Activated CD4-positive, alpha-beta memory T cell treated with anti-CD3 and anti-CD28 coated beads, Interleukin-2, amount 10 ng/mL, durations not matched to agents 7 days and 5 days (primary cell): ENCODE data around the gene STMN1. TPM values are rescaled to one million over a fixed set of nuclear protein-coding genes. Genes with fewer than 3 reads are reported as not detected.

Experiments
- CTCF ChIA-PET: fragments of 350-600 bp; sonication (Branson Sonifier 250); formaldehyde crosslinking; loops from one replicate; lab custom pipeline; 2021; ENCODE audit warnings: antibody characterized with exemption, inconsistent platforms; lab: Charles Lee
- POLR2A ChIA-PET: fragments of 350-600 bp; sonication (Branson Sonifier 250); formaldehyde crosslinking; loops from one replicate; lab custom pipeline; 2021; ENCODE audit warnings: antibody characterized with exemption; lab: Charles Lee
- DNase-seq: peaks from one replicate; pipeline ENCODE4 v3.0.0-alpha.2; 2020
- H3K27ac Mint-ChIP-seq: one replicate; pipeline ENCODE4 v1.8.0; 2021; ENCODE audit warnings: mild to moderate bottlenecking, mixed read lengths
- H3K27me3 Mint-ChIP-seq: one replicate; pipeline ENCODE4 v1.8.0; 2021; ENCODE audit warnings: mixed read lengths
- H3K36me3 Mint-ChIP-seq: one replicate; pipeline ENCODE4 v1.8.0; 2021; ENCODE audit warnings: low read depth, mixed read lengths
- H3K4me1 Mint-ChIP-seq: one replicate; pipeline ENCODE4 v1.8.0; 2021; ENCODE audit warnings: mixed read lengths
- H3K4me3 Mint-ChIP-seq: one replicate; pipeline ENCODE4 v1.8.0; 2021; ENCODE audit warnings: mild to moderate bottlenecking, mixed read lengths
- H3K9me3 Mint-ChIP-seq: one replicate; pipeline ENCODE4 v1.8.0; 2021; ENCODE audit warnings: mixed read lengths
- total RNA-seq, 2 experiments: library from RNA; stranded (reverse); gene quantifications; one replicate each; pipeline ENCODE4 v1.2.3, GENCODE V29; 2021

Gene STMN1
- total RNA-seq, 2 experiments from 2014 or later = 610 to 616 TPM

- Mint-ChIP-seq H3K27ac (no peak overlapping the region), H3K4me1 (no peaks in the 10 kb centered on the region), H3K27me3 (no peaks in the 10 kb centered on the region), H3K9me3 (no peaks in the 10 kb centered on the region), H3K36me3 (peaks cover 10% of the 10 kb centered on the region), H3K4me3 (no peak overlapping the region)
- DNase-seq = no peak
- CTCF ChIA-PET = interaction anchor here (1.0 kb wide), 1 partner anchor 15 kb away, joined by 3 read pairs; no protein-coding TSS in a partner anchor
- POLR2A ChIA-PET = interaction anchor here (0.8 to 2.4 kb wide), 3 partner anchors 9 to 108 kb away, joined by 3 to 7 read pairs (median 5); no protein-coding TSS in a partner anchor
Measured at GRCh38 chr1:25888426-25888987, 17.7 kb downstream of the STMN1 start.

- CTCF ChIA-PET = no interaction called here
- POLR2A ChIA-PET = interaction anchor here (1.7 kb wide), 1 partner anchor 11 kb away, joined by 6 read pairs; no protein-coding TSS in a partner anchor
- peaks cover 10% of the 10 kb centered on the region for H3K36me3 Mint-ChIP-seq
- no peak overlapping the region for H3K4me3 Mint-ChIP-seq
- no peaks in the 10 kb centered on the region for H3K27me3 Mint-ChIP-seq
- no peak overlapping the region for H3K27ac Mint-ChIP-seq
- H3K4me1 Mint-ChIP-seq = no peaks in the 10 kb centered on the region
- H3K9me3 Mint-ChIP-seq = no peaks in the 10 kb centered on the region
- DNase-seq = no peak
Measured at GRCh38 chr1:25885602-25886001, 20.6 kb downstream of the STMN1 start.

- Mint-ChIP-seq H3K4me3 (no peak overlapping the region), H3K9me3 (no peaks in the 10 kb centered on the region), H3K36me3 (no peaks in the 10 kb centered on the region), H3K27me3 (peaks cover 17% of the 10 kb centered on the region), H3K27ac (no peak overlapping the region), H3K4me1 (no peaks in the 10 kb centered on the region)
- CTCF ChIA-PET = no interaction called here
- POLR2A ChIA-PET = no interaction called here
- DNase-seq = no peak
Measured at GRCh38 chr1:25881266-25881665, 25.0 kb downstream of the STMN1 start.

- no peaks in the 10 kb centered on the region for H3K9me3 Mint-ChIP-seq
- ChIA-PET POLR2A (interaction anchor here (1.1 kb wide), 1 partner anchor 25 kb away, joined by 3 read pairs; no protein-coding TSS in a partner anchor), CTCF (no interaction called here)
- no peak overlapping the region for H3K27ac Mint-ChIP-seq
- H3K27me3 Mint-ChIP-seq = peaks cover 21% of the 10 kb centered on the region
- H3K4me1 Mint-ChIP-seq = peaks cover 2% of the 10 kb centered on the region
- no peaks in the 10 kb centered on the region for H3K36me3 Mint-ChIP-seq
- no peak overlapping the region for H3K4me3 Mint-ChIP-seq
- DNase-seq = no peak
Measured at GRCh38 chr1:25880518-25880917, 25.7 kb downstream of the STMN1 start.

- ChIA-PET POLR2A (interaction anchor here (0.9 to 1.3 kb wide), 3 partner anchors 9 to 25 kb away, joined by 3 to 5 read pairs (median 4); no protein-coding TSS in a partner anchor), CTCF (interaction anchor here (0.7 kb wide), 1 partner anchor 118 kb away, joined by 3 read pairs; the partner anchor contains the start of gene PAFAH2)
- peaks cover 23% of the 10 kb centered on the region for H3K27me3 Mint-ChIP-seq
- H3K9me3 Mint-ChIP-seq = no peaks in the 10 kb centered on the region
- H3K4me3 Mint-ChIP-seq = no peak overlapping the region
- no peak for DNase-seq
- no peaks in the 10 kb centered on the region for H3K36me3 Mint-ChIP-seq
- peaks cover 7% of the 10 kb centered on the region for H3K4me1 Mint-ChIP-seq
- H3K27ac Mint-ChIP-seq = no peak overlapping the region
Measured at GRCh38 chr1:25879675-25880074, 26.5 kb downstream of the STMN1 start.

- Mint-ChIP-seq H3K27me3 (peaks cover 23% of the 10 kb centered on the region), H3K4me1 (peaks cover 7% of the 10 kb centered on the region), H3K36me3 (no peaks in the 10 kb centered on the region), H3K4me3 (no peak overlapping the region), H3K27ac (no peak overlapping the region), H3K9me3 (no peaks in the 10 kb centered on the region)
- ChIA-PET POLR2A (interaction anchor here (0.7 to 1.3 kb wide), 2 partner anchors 10 to 93 kb away, joined by 3 to 5 read pairs; no protein-coding TSS in a partner anchor), CTCF (interaction anchor here (1.1 kb wide), 1 partner anchor 17 kb away, joined by 4 read pairs; no protein-coding TSS in a partner anchor)
- DNase-seq = no peak
Measured at GRCh38 chr1:25878690-25879089, 27.5 kb downstream of the STMN1 start.

GRCh38 chr1:25877155-25877554 lies 29.1 kb downstream of the STMN1 start:
- ChIA-PET POLR2A (no interaction called here), CTCF (no interaction called here)
- no peak overlapping the region for H3K4me3 Mint-ChIP-seq
- no peaks in the 10 kb centered on the region for H3K36me3 Mint-ChIP-seq
- DNase-seq = no peak
- no peaks in the 10 kb centered on the region for H3K9me3 Mint-ChIP-seq
- H3K27ac Mint-ChIP-seq = no peak overlapping the region
- peaks cover 23% of the 10 kb centered on the region for H3K27me3 Mint-ChIP-seq
- H3K4me1 Mint-ChIP-seq = peaks cover 7% of the 10 kb centered on the region

- peaks cover 7% of the 10 kb centered on the region for H3K4me1 Mint-ChIP-seq
- ChIA-PET CTCF (no interaction called here), POLR2A (interaction anchor here (1.5 kb wide), 1 partner anchor 114 kb away, joined by 7 read pairs; no protein-coding TSS in a partner anchor)
- DNase-seq = no peak
- H3K9me3 Mint-ChIP-seq = no peaks in the 10 kb centered on the region
- no peaks in the 10 kb centered on the region for H3K36me3 Mint-ChIP-seq
- no peak overlapping the region for H3K4me3 Mint-ChIP-seq
- peaks cover 23% of the 10 kb centered on the region for H3K27me3 Mint-ChIP-seq
- H3K27ac Mint-ChIP-seq = no peak overlapping the region
Measured at GRCh38 chr1:25876693-25877077, 29.5 kb downstream of the STMN1 start.

GRCh38 chr1:25875856-25876692 lies 30.1 kb downstream of the STMN1 start:
- POLR2A ChIA-PET = interaction anchor here (1.1 to 2.1 kb wide), 5 partner anchors 9 to 121 kb away, joined by 3 to 8 read pairs (median 4); partner anchors contain the start of gene PAFAH2
- Mint-ChIP-seq H3K9me3 (no peaks in the 10 kb centered on the region), H3K36me3 (no peaks in the 10 kb centered on the region), H3K4me1 (peaks cover 7% of the 10 kb centered on the region), H3K27ac (no peak overlapping the region), H3K27me3 (peaks cover 23% of the 10 kb centered on the region), H3K4me3 (peak overlapping the region; percentile 42)
- CTCF ChIA-PET = interaction anchor here (1.3 to 1.5 kb wide), 2 partner anchors 20 to 33 kb away, joined by 3 to 4 read pairs; no protein-coding TSS in a partner anchor
- no peak for DNase-seq

- peak; percentile 61 for DNase-seq
- Mint-ChIP-seq H3K4me3 (peak within 1 kb of the TSS; percentile 69), H3K27me3 (peaks cover 21% of the 10 kb centered on the region), H3K9me3 (no peaks in the 10 kb centered on the region), H3K36me3 (no peaks in the 10 kb centered on the region), H3K27ac (no peak within 1 kb of the TSS), H3K4me1 (peaks cover 7% of the 10 kb centered on the region)
- ChIA-PET CTCF (interaction anchor here (1.3 to 1.5 kb wide), 2 partner anchors 20 to 32 kb away, joined by 3 to 4 read pairs; no protein-coding TSS in a partner anchor), POLR2A (interaction anchor here (1.1 to 2.1 kb wide), 6 partner anchors 9 to 122 kb away, joined by 3 to 8 read pairs (median 4); partner anchors contain the start of gene PAFAH2)
Measured at GRCh38 chr1:25875154-25875855, 30.9 kb downstream of the STMN1 start, which contains the start of gene PAQR7. Gene PAQR7, minus strand, starts transcription at chr1:25875708. Its CDS starts 11,869 bp downstream, at chr1:25863839.

GRCh38 chr1:25874635-25875153 lies 31.5 kb downstream of the STMN1 start:
- no peaks in the 10 kb centered on the region for H3K36me3 Mint-ChIP-seq
- CTCF ChIA-PET = interaction anchor here (1.2 to 1.5 kb wide), 3 partner anchors 21 to 32 kb away, joined by 3 to 4 read pairs (median 3); no protein-coding TSS in a partner anchor

GRCh38 chr1:25874209-25874608 lies 32.0 kb downstream of the STMN1 start:
- ChIA-PET POLR2A (interaction anchor here (1.2 to 2.1 kb wide), 2 partner anchors 31 to 42 kb away, joined by 3 to 8 read pairs; no protein-coding TSS in a partner anchor), CTCF (interaction anchor here (1.2 kb wide), 1 partner anchor 21 kb away, joined by 3 read pairs; no protein-coding TSS in a partner anchor)
- peaks cover 19% of the 10 kb centered on the region for H3K27me3 Mint-ChIP-seq
- no peaks in the 10 kb centered on the region for H3K36me3 Mint-ChIP-seq
- no peak overlapping the region for H3K4me3 Mint-ChIP-seq
- H3K9me3 Mint-ChIP-seq = no peaks in the 10 kb centered on the region
- peaks cover 7% of the 10 kb centered on the region for H3K4me1 Mint-ChIP-seq
- DNase-seq = no peak
- H3K27ac Mint-ChIP-seq = no peak overlapping the region

More at GRCh38 chr1:25874635-25875153, 31.5 kb downstream of the STMN1 start:
- H3K27ac Mint-ChIP-seq = no peak overlapping the region
- peak overlapping the region; percentile 69 for H3K4me3 Mint-ChIP-seq
- DNase-seq = no peak
- POLR2A ChIA-PET = interaction anchor here (1.1 to 2.1 kb wide), 3 partner anchors 10 to 43 kb away, joined by 3 to 8 read pairs (median 4); no protein-coding TSS in a partner anchor
- H3K4me1 Mint-ChIP-seq = peaks cover 7% of the 10 kb centered on the region
- H3K27me3 Mint-ChIP-seq = peaks cover 19% of the 10 kb centered on the region
- H3K9me3 Mint-ChIP-seq = no peaks in the 10 kb centered on the region
